A549 (cell line): ENCODE data around the gene ENTPD6. TPM values are rescaled to one million over a fixed set of nuclear protein-coding genes. Genes with fewer than 3 reads are reported as not detected.
A peak's percentile ranks its signal among the peaks of the same experiment; 100 is the strongest.

Experiments used
- ATAC-seq, 2 experiments: fragments of 200-7000 bp in 1 of 2; fragments of >200 bp in 1 of 2; cut with Nextera tagmentation in 1 of 2; cut with Tn5 transposase in 1 of 2; 3 replicates each; pipeline versions ENCODE4 v1.8.0 to v1.9.1; 2018 to 2020; ENCODE audit warnings: mild to moderate bottlenecking in 1 of 2, moderate library complexity in 1 of 2
- CTCF ChIA-PET: fragments of 300-600 bp; sonication (Branson Sonifier 250); formaldehyde crosslinking; extraction: SDS; loops from one replicate; lab custom pipeline; 2021; ENCODE audit warnings: antibody characterized with exemption, inconsistent platforms; lab: Yijun Ruan, JAX
- POLR2A ChIA-PET: fragments of 350-600 bp; formaldehyde crosslinking; extraction: SDS; loops from one replicate; lab custom pipeline; 2021; ENCODE audit warnings: antibody characterized with exemption, inconsistent platforms; lab: Yijun Ruan, JAX
- DNase-seq, 2 experiments: peaks; one replicate each; pipeline versions ENCODE4 v3.0.0 to v3.0.0-alpha.2; 2011 to 2016; ENCODE audit warnings: low read depth in 1 of 2, low spot score in 1 of 2
- FAIRE-seq: peaks from 2 replicates; lab custom pipeline; 2011; peaks lifted over from hg19 to GRCh38; lab: Jason Lieb, UNC
- H3K27ac ChIP-seq, 2 experiments: fragments of >200 bp; sonication (Bioruptor Twin); formaldehyde crosslinking; 3 replicates each; pipeline ENCODE4 v1.5.1; 2016 to 2017
- H3K4me1 ChIP-seq: fragments of >200 bp; sonication (Bioruptor Twin); formaldehyde crosslinking; 3 replicates; pipeline ENCODE4 v1.6.1; 2016
- H3K4me2 ChIP-seq: fragments of >200 bp; sonication (Bioruptor Twin); formaldehyde crosslinking; 3 replicates; pipeline ENCODE4 v1.6.1; 2016
- H3K4me3 ChIP-seq: fragments of >200 bp; sonication (Bioruptor Twin); formaldehyde crosslinking; 3 replicates; pipeline ENCODE4 v1.5.1; 2016
- H3K9me3 ChIP-seq: fragments of >200 bp; sonication (Bioruptor Twin); formaldehyde crosslinking; 3 replicates; pipeline ENCODE4 v1.6.1; 2016
- CBX2 ChIP-seq: fragments of 200-600 bp; sonication (generic); IDR thresholded peaks from 2 replicates; pipeline ENCODE4 v1.6.1; 2016; ENCODE audit warnings: low read depth, mild to moderate bottlenecking, borderline replicate concordance
- EHF ChIP-seq: fragments of 250-450 bp; sonication (Bioruptor Pico); IDR thresholded peaks from 2 replicates; pipeline ENCODE4 v1.5.0; 2020; ENCODE audit warnings: mild to moderate bottlenecking
- ESRRA ChIP-seq: fragments of 150-350 bp; IDR thresholded peaks from 2 replicates; pipeline ENCODE4 v1.6.1; 2014; ENCODE audit warnings: mild to moderate bottlenecking, low read length, borderline replicate concordance
- FOSL2 ChIP-seq, 2 experiments: fragments of 450-650 bp in 1 of 2; fragments of >200 bp in 1 of 2; sonication (Bioruptor Twin) in 1 of 2; formaldehyde crosslinking; IDR thresholded peaks; 2 replicates each; pipeline versions ENCODE4 v1.5.0 to v1.6.1; 2016 to 2020; ENCODE audit warnings: mild to moderate bottlenecking in 1 of 2, moderate library complexity in 1 of 2
- HDAC2 ChIP-seq: fragments of 200-600 bp; sonication (generic); IDR thresholded peaks from 2 replicates; pipeline ENCODE4 v1.6.1; 2016
- HOXA7 ChIP-seq: fragments of 250-450 bp; sonication (Bioruptor Pico); IDR thresholded peaks from 2 replicates; pipeline ENCODE4 v1.5.0; 2020; ENCODE audit warnings: mild to moderate bottlenecking, moderate library complexity
- HOXB13 ChIP-seq: fragments of 250-450 bp; sonication (Bioruptor Pico); IDR thresholded peaks from 2 replicates; pipeline ENCODE4 v1.5.0; 2020; ENCODE audit warnings: low read depth, mild to moderate bottlenecking, moderate library complexity
- JUN ChIP-seq, 2 experiments: fragments of >200 bp; sonication (Bioruptor Twin); formaldehyde crosslinking; IDR thresholded peaks; 2 replicates in 1 of 2; 3 replicates in 1 of 2; pipeline ENCODE4 v1.6.1; 2016 to 2017
- KDM5A ChIP-seq: fragments of 200-600 bp; sonication (generic); IDR thresholded peaks from 2 replicates; pipeline ENCODE4 v1.6.1; 2016; ENCODE audit warnings: antibody characterized with exemption, mild to moderate bottlenecking
- MAZ ChIP-seq: fragments of 150-350 bp; IDR thresholded peaks from 2 replicates; pipeline ENCODE4 v1.6.1; 2014; ENCODE audit warnings: antibody characterized with exemption, low read depth, low read length, borderline replicate concordance
- MYC ChIP-seq: IDR thresholded peaks from 2 replicates; pipeline ENCODE4 v1.6.1; 2012; ENCODE audit warnings: mild to moderate bottlenecking, inconsistent platforms, low read length, improper control_type of control experiment, borderline replicate concordance
- PHF8 ChIP-seq: fragments of 200-600 bp; sonication (generic); IDR thresholded peaks from 2 replicates; pipeline ENCODE4 v1.6.1; 2016; ENCODE audit warnings: low read depth, mild to moderate bottlenecking, antibody characterized with exemption, moderate library complexity, borderline replicate concordance
- POLR2A ChIP-seq: IDR thresholded peaks from 2 replicates; pipeline ENCODE4 v1.6.1; 2012; ENCODE audit warnings: mild to moderate bottlenecking, low read length
- POLR2AphosphoS2 ChIP-seq: conservative IDR thresholded peaks from 2 replicates; pipeline ENCODE4 v1.6.1; 2012; ENCODE audit warnings: low read length, improper control_type of control experiment, inconsistent platforms
- RAD21 ChIP-seq, 2 experiments: fragments of >200 bp in 1 of 2; sonication (Bioruptor Twin) in 1 of 2; formaldehyde crosslinking in 1 of 2; IDR thresholded peaks in 1 of 2; conservative IDR thresholded peaks in 1 of 2; 2 replicates in 1 of 2; 3 replicates in 1 of 2; pipeline ENCODE4 v1.6.1; 2012 to 2018; ENCODE audit warnings: inconsistent platforms in 1 of 2
- RCOR1 ChIP-seq: fragments of 150-350 bp; IDR thresholded peaks from 2 replicates; pipeline ENCODE4 v1.6.1; 2014; ENCODE audit warnings: antibody characterized with exemption, low read length, low read depth
- RNF2 ChIP-seq: fragments of 200-600 bp; sonication (generic); IDR thresholded peaks from 2 replicates; pipeline ENCODE4 v1.6.1; 2016; ENCODE audit warnings: low read depth, mild to moderate bottlenecking, antibody characterized with exemption, moderate library complexity, borderline replicate concordance
- SMC3 ChIP-seq: fragments of >200 bp; sonication (Bioruptor Twin); formaldehyde crosslinking; IDR thresholded peaks from 3 replicates; pipeline ENCODE4 v1.6.1; 2018; ENCODE audit warnings: inconsistent platforms
- TP53 ChIP-seq: fragments of 250-450 bp; sonication (Bioruptor Pico); IDR thresholded peaks from 2 replicates; pipeline ENCODE4 v1.5.0; 2021; ENCODE audit warnings: mild to moderate bottlenecking, moderate library complexity
- ZC3H11A ChIP-seq: fragments of 450-650 bp; IDR thresholded peaks from 2 replicates; pipeline ENCODE4 v1.6.1; 2014; ENCODE audit warnings: antibody characterized with exemption, mild to moderate bottlenecking
- ZSCAN20 ChIP-seq: fragments of 250-450 bp; sonication (Bioruptor Pico); IDR thresholded peaks from 2 replicates; pipeline ENCODE4 v1.8.0; 2022; ENCODE audit warnings: mild to moderate bottlenecking, moderate library complexity
- WGBS: methylation state at CpG from one replicate; pipeline ENCODE4 v1.1.6; 2017; ENCODE audit errors: missing lambda C conversion rate; 5-methylcytosine and 5-hydroxymethylcytosine counted together
- polyA minus RNA-seq: library from RNA; depleted of rRNA, polyadenylated mRNA; stranded (reverse); fragments of >200 nt; gene quantifications from 2 replicates; pipeline ENCODE4 v1.2.3, GENCODE V29; 2011; rRNA and poly(A)+ RNA removed
- polyA plus RNA-seq, 4 experiments: library from polyadenylated mRNA; depleted of rRNA in 3 of 4; stranded (reverse); fragments of >200 nt; fragmentation: RNase III in 1 of 4; extraction: RNeasy Plus Mini Kit Qiagen cat#74134 plus additional on column Dnase treatment in 1 of 4; gene quantifications; 2 replicates in 3 of 4; 3 replicates in 1 of 4; pipeline ENCODE4 v1.2.3, GENCODE V29; 2011 to 2017
- TF ChIP-seq, protein P1 (sequence below): fragments of >200 bp; sonication (Bioruptor Twin); formaldehyde crosslinking; IDR thresholded peaks from 3 replicates; pipeline ENCODE4 v1.6.1; 2016
- TF ChIP-seq, protein P2 (sequence below): IDR thresholded peaks from 2 replicates; pipeline ENCODE4 v1.6.1; 2012
- TF ChIP-seq, protein P3 (sequence below): fragments of 450-650 bp; IDR thresholded peaks from 2 replicates; pipeline ENCODE4 v1.6.1; 2014; ENCODE audit warnings: antibody characterized with exemption
- TF ChIP-seq, protein P4 (sequence below): IDR thresholded peaks from 2 replicates; pipeline ENCODE4 v1.6.1; 2012; ENCODE audit warnings: low read depth, borderline replicate concordance
- TF ChIP-seq, protein P5 (sequence below): fragments of >200 bp; sonication (Bioruptor Twin); formaldehyde crosslinking; IDR thresholded peaks from 3 replicates; pipeline ENCODE4 v1.5.1; 2016
- TF ChIP-seq, protein P6 (sequence below): fragments of 250-450 bp; sonication (Bioruptor Pico); IDR thresholded peaks from 2 replicates; pipeline ENCODE4 v1.5.0; 2020; ENCODE audit warnings: low read depth, mild to moderate bottlenecking, moderate library complexity

Gene ENTPD6
- 85.7 and 95.4 TPM in 2 replicates for polyA plus RNA-seq (2011; rRNA removed)
- polyA plus RNA-seq (2012; cell fraction: cytosol; rRNA removed) = 121 and 136 TPM in 2 replicates
- polyA plus RNA-seq (2012; cell fraction: nucleus; rRNA removed) = 433 and 486 TPM in 2 replicates
- 86.9 to 90.0 TPM (median 87.0 TPM) in 3 replicates for polyA plus RNA-seq (2017; fragmentation: RNase III; extraction: RNeasy Plus Mini Kit Qiagen cat#74134 plus additional on column Dnase treatment)
- polyA minus RNA-seq = 77.7 and 83.6 TPM in 2 replicates

DNA sequence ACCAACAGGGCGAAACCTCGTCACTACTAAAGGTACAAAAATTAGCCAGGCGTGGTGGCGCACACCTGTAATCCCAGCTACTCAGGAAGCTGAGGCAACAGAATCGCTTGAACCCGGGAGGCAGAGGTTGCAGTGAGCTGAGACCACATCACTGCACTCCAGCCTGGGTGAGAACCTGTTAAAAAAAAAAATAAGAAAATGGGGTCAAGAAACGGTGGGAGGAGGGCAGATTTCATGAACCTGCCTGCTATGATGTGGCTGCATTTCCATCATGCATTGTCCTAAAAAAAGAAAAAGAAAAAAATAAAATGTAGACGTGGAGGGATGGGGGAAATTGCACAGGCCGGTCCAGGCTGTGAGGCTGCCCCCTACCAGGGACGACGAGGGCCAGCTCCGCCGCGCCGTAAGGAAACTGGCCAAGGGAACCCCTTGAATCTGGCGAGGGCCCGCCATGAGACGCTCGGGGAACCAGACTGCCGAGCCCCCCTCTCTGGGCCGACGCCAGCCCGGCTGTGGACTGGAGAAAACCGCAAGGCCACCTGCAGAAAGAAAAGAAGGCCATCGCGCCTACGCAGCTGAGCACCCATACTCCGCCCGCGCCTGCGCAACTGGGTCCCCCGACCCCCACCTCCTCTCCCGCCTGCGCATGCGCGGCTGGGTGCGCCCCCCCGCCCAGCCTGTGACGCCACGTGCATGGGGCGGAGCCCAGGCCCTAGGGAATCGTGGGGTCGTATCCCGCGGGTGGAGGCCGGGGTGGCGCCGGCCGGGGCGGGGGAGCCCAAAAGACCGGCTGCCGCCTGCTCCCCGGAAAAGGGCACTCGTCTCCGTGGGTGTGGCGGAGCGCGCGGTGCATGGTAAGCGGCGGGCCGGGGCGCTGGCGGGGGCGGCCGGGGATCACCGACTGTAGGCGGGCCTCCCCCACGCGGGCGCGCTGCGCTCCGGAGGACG lies at the start of gene ENTPD6:
TSS of gene ENTPD6 (plus strand) at position 699 of the 948 bp plus-strand sequence. CDS start 10,825 bp downstream, outside the sequence.
- POLR2A ChIA-PET = interaction anchor here (0.7 to 2.5 kb wide), 8 partner anchors 8 to 118 kb away, joined by 3 to 49 read pairs (median 5); partner anchors contain the start of gene PYGB

More for the DNA sequence above, at the start of gene ENTPD6:
- no peaks in the 10 kb centered on the region for H3K9me3 ChIP-seq
- DNase-seq (peak; percentile 93 to 98), ATAC-seq (peak; percentile 84 to 89), FAIRE-seq (no peak)
- peak within 1 kb of the TSS; percentile 82 for H3K4me2 ChIP-seq
- H3K4me1 ChIP-seq = peaks cover 28% of the 10 kb centered on the region
- 11% methylated on average over 43 of the region's 75 CpGs for WGBS
- peak within 1 kb of the TSS; percentile 92 to 94 for H3K27ac ChIP-seq
- H3K4me3 ChIP-seq = peak within 1 kb of the TSS; percentile 95
- CTCF ChIA-PET = interaction anchor here (0.5 to 6.0 kb wide), 25 partner anchors 9 to 423 kb away, joined by 3 to 37 read pairs (median 4); partner anchors contain the start of genes APMAP and PYGB
- TF ChIP-seq RCOR1 = no peak
- peak; percentile 88 for TF ChIP-seq PHF8
- TF ChIP-seq, protein P1, sequence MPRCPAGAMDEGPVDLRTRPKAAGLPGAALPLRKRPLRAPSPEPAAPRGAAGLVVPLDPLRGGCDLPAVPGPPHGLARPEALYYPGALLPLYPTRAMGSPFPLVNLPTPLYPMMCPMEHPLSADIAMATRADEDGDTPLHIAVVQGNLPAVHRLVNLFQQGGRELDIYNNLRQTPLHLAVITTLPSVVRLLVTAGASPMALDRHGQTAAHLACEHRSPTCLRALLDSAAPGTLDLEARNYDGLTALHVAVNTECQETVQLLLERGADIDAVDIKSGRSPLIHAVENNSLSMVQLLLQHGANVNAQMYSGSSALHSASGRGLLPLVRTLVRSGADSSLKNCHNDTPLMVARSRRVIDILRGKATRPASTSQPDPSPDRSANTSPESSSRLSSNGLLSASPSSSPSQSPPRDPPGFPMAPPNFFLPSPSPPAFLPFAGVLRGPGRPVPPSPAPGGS = peak; percentile 86
- TF ChIP-seq ESRRA = no peak
- TF ChIP-seq POLR2AphosphoS2 = no peak
- no peak for TF ChIP-seq FOSL2 (IDR thresholded peaks at IDR 0.05)
- 0 out of 2 replicates have a peak, but pooled peaks have one; percentile 19 for TF ChIP-seq FOSL2 (CRISPR knock-in tag; IDR thresholded peaks at IDR 0.05)
- TF ChIP-seq, protein P2, sequence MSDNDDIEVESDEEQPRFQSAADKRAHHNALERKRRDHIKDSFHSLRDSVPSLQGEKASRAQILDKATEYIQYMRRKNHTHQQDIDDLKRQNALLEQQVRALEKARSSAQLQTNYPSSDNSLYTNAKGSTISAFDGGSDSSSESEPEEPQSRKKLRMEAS = peak; percentile 79
- TF ChIP-seq JUN (IDR thresholded peaks at IDR 0.05) = peak; percentile 76 to 92; a peak in 4 of 5 replicates
- TF ChIP-seq TP53 (CRISPR knock-in tag) = no peak
- TF ChIP-seq ZSCAN20 (CRISPR knock-in tag) = no peak
- TF ChIP-seq CBX2 = no peak
- no peak for TF ChIP-seq RNF2
- peak; percentile 63; the same call in 1 of the 2 replicates for TF ChIP-seq HDAC2
- TF ChIP-seq, protein P3, sequence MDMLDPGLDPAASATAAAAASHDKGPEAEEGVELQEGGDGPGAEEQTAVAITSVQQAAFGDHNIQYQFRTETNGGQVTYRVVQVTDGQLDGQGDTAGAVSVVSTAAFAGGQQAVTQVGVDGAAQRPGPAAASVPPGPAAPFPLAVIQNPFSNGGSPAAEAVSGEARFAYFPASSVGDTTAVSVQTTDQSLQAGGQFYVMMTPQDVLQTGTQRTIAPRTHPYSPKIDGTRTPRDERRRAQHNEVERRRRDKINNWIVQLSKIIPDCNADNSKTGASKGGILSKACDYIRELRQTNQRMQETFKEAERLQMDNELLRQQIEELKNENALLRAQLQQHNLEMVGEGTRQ = peak; percentile 17; the same call in 1 of the 2 replicates
- TF ChIP-seq MAZ = peak; percentile 58; the same call in 1 of the 2 replicates
- TF ChIP-seq RAD21 (conservative IDR thresholded peaks at IDR 0.05 in 1 of 2, IDR thresholded peaks at IDR 0.05 in 1 of 2) = peak; percentile 13 to 35; a peak in 3 of 5 replicates
- TF ChIP-seq MYC = peak; percentile 95
- TF ChIP-seq KDM5A = peak; percentile 47; the same call in 1 of the 2 replicates
- no peak for TF ChIP-seq ZC3H11A
- TF ChIP-seq HOXA7 (CRISPR knock-in tag) = no peak
- TF ChIP-seq, protein P4, sequence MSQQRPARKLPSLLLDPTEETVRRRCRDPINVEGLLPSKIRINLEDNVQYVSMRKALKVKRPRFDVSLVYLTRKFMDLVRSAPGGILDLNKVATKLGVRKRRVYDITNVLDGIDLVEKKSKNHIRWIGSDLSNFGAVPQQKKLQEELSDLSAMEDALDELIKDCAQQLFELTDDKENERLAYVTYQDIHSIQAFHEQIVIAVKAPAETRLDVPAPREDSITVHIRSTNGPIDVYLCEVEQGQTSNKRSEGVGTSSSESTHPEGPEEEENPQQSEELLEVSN = peak; percentile 89
- peak; percentile 61 for TF ChIP-seq SMC3
- TF ChIP-seq, protein P5, sequence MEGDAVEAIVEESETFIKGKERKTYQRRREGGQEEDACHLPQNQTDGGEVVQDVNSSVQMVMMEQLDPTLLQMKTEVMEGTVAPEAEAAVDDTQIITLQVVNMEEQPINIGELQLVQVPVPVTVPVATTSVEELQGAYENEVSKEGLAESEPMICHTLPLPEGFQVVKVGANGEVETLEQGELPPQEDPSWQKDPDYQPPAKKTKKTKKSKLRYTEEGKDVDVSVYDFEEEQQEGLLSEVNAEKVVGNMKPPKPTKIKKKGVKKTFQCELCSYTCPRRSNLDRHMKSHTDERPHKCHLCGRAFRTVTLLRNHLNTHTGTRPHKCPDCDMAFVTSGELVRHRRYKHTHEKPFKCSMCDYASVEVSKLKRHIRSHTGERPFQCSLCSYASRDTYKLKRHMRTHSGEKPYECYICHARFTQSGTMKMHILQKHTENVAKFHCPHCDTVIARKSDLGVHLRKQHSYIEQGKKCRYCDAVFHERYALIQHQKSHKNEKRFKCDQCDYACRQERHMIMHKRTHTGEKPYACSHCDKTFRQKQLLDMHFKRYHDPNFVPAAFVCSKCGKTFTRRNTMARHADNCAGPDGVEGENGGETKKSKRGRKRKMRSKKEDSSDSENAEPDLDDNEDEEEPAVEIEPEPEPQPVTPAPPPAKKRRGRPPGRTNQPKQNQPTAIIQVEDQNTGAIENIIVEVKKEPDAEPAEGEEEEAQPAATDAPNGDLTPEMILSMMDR = peak; percentile 46
- TF ChIP-seq, protein P6, sequence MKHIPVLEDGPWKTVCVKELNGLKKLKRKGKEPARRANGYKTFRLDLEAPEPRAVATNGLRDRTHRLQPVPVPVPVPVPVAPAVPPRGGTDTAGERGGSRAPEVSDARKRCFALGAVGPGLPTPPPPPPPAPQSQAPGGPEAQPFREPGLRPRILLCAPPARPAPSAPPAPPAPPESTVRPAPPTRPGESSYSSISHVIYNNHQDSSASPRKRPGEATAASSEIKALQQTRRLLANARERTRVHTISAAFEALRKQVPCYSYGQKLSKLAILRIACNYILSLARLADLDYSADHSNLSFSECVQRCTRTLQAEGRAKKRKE = no peak
- TF ChIP-seq EHF (CRISPR knock-in tag) = no peak
- TF ChIP-seq HOXB13 (CRISPR knock-in tag) = no peak; the same call in 1 of the 2 replicates
- TF ChIP-seq POLR2A = peak; percentile 94
